Dendritic cell treated with granulocyte-macrophage colony-stimulating factor and Interleukin-4, amounts not matched to agents 40 ng/mL and 50 ng/mL, for 4 days (primary cell): ENCODE measurements around the gene PDCD1LG2.

Source experiments
- H3K27ac Mint-ChIP-seq: one replicate; pipeline ENCODE4 v1.8.0; 2022; ENCODE audit warnings: mild to moderate bottlenecking, mixed read lengths
- H3K27me3 Mint-ChIP-seq: one replicate; pipeline ENCODE4 v1.8.0; 2022; ENCODE audit warnings: mild to moderate bottlenecking, mixed read lengths
- H3K36me3 Mint-ChIP-seq: one replicate; pipeline ENCODE4 v1.8.0; 2022; ENCODE audit warnings: low read depth, mixed read lengths
- H3K4me1 Mint-ChIP-seq: one replicate; pipeline ENCODE4 v1.8.0; 2022; ENCODE audit warnings: low read depth, mixed read lengths
- H3K4me3 Mint-ChIP-seq: one replicate; pipeline ENCODE4 v1.8.0; 2022; ENCODE audit warnings: mild to moderate bottlenecking, moderate library complexity, mixed read lengths
- H3K9me3 Mint-ChIP-seq: one replicate; pipeline ENCODE4 v1.8.0; 2022; ENCODE audit warnings: mixed read lengths
- intact Hi-C: fragments of 100-400 bp; cut with micrococcal nuclease; formaldehyde crosslinking; loops from one replicate; pipeline ENCODE4 v1.15.0; 2022

Gene PDCD1LG2

GRCh38 chr9:5531101-5531882, 21.0 kb downstream of the PDCD1LG2 start:
- intact Hi-C loops: loop anchor here (2.0 kb wide), 1 partner anchor 20 kb away; the partner anchor contains the start of gene PDCD1LG2
- Mint-ChIP-seq H3K4me1 (peaks cover 64% of the 10 kb centered on the region), H3K27me3 (no peaks in the 10 kb centered on the region), H3K27ac (peak overlapping the region; percentile 87), H3K4me3 (no peak overlapping the region), H3K9me3 (no peaks in the 10 kb centered on the region), H3K36me3 (peaks cover 99% of the 10 kb centered on the region)

- Mint-ChIP-seq H3K4me3 (no peak overlapping the region), H3K27me3 (no peaks in the 10 kb centered on the region), H3K4me1 (peaks cover 69% of the 10 kb centered on the region), H3K36me3 (peaks cover 96% of the 10 kb centered on the region), H3K27ac (peak overlapping the region; percentile 87), H3K9me3 (no peaks in the 10 kb centered on the region)
- intact Hi-C loops: no loop called here
Observed at GRCh38 chr9:5532306-5532705, 22.0 kb downstream of the PDCD1LG2 start.

- intact Hi-C loops: no loop called here
- Mint-ChIP-seq H3K4me3 (no peak overlapping the region), H3K27ac (peak overlapping the region; percentile 87), H3K36me3 (peaks cover 96% of the 10 kb centered on the region), H3K9me3 (no peaks in the 10 kb centered on the region), H3K4me1 (peaks cover 69% of the 10 kb centered on the region), H3K27me3 (no peaks in the 10 kb centered on the region)
Observed at GRCh38 chr9:5532790-5533189, 22.5 kb downstream of the PDCD1LG2 start.

GRCh38 chr9:5536684-5537083, 26.4 kb downstream of the PDCD1LG2 start:
- no peak overlapping the region for H3K4me3 Mint-ChIP-seq
- peaks cover 94% of the 10 kb centered on the region for H3K36me3 Mint-ChIP-seq

GRCh38 chr9:5543875-5544702, 33.8 kb downstream of the PDCD1LG2 start:
- H3K4me1 Mint-ChIP-seq: peaks cover 79% of the 10 kb centered on the region
- H3K27ac Mint-ChIP-seq: peak overlapping the region; percentile 96
- no peak overlapping the region for H3K4me3 Mint-ChIP-seq
- peaks cover 69% of the 10 kb centered on the region for H3K36me3 Mint-ChIP-seq
- no peaks in the 10 kb centered on the region for H3K27me3 Mint-ChIP-seq
- intact Hi-C loops: no loop called here
- peaks cover 26% of the 10 kb centered on the region for H3K9me3 Mint-ChIP-seq

More at GRCh38 chr9:5536684-5537083, 26.4 kb downstream of the PDCD1LG2 start:
- Mint-ChIP-seq H3K4me1 (peaks cover 69% of the 10 kb centered on the region), H3K9me3 (peaks cover 22% of the 10 kb centered on the region), H3K27me3 (no peaks in the 10 kb centered on the region), H3K27ac (peak overlapping the region; percentile 89)
- intact Hi-C loops: no loop called here

GRCh38 chr9:5549658-5550650, 39.6 kb downstream of the PDCD1LG2 start:
- H3K27me3 Mint-ChIP-seq: no peaks in the 10 kb centered on the region
- H3K9me3 Mint-ChIP-seq: no peaks in the 10 kb centered on the region
- intact Hi-C loops: no loop called here
- peak overlapping the region; percentile 78 for H3K27ac Mint-ChIP-seq
- peaks cover 79% of the 10 kb centered on the region for H3K4me1 Mint-ChIP-seq
- peaks cover 92% of the 10 kb centered on the region for H3K36me3 Mint-ChIP-seq
- no peak overlapping the region for H3K4me3 Mint-ChIP-seq

- intact Hi-C loops: no loop called here
- Mint-ChIP-seq H3K4me3 (no peak overlapping the region), H3K9me3 (no peaks in the 10 kb centered on the region), H3K27ac (peak overlapping the region; percentile 78), H3K36me3 (peaks cover 99% of the 10 kb centered on the region), H3K4me1 (peaks cover 76% of the 10 kb centered on the region), H3K27me3 (no peaks in the 10 kb centered on the region)
Observed at GRCh38 chr9:5551368-5552150, 41.2 kb downstream of the PDCD1LG2 start.

GRCh38 chr9:5552301-5552700, 42.0 kb downstream of the PDCD1LG2 start:
- Mint-ChIP-seq H3K36me3 (peaks cover 99% of the 10 kb centered on the region), H3K4me3 (no peak overlapping the region), H3K27ac (peak overlapping the region; percentile 67), H3K4me1 (peaks cover 80% of the 10 kb centered on the region), H3K9me3 (no peaks in the 10 kb centered on the region), H3K27me3 (no peaks in the 10 kb centered on the region)
- intact Hi-C loops: no loop called here

GRCh38 chr9:5553211-5553610, 42.9 kb downstream of the PDCD1LG2 start:
- H3K27me3 Mint-ChIP-seq: no peaks in the 10 kb centered on the region
- peaks cover 99% of the 10 kb centered on the region for H3K36me3 Mint-ChIP-seq
- H3K4me1 Mint-ChIP-seq: peaks cover 84% of the 10 kb centered on the region
- H3K27ac Mint-ChIP-seq: peak overlapping the region; percentile 67
- intact Hi-C loops: no loop called here
- no peak overlapping the region for H3K4me3 Mint-ChIP-seq
- H3K9me3 Mint-ChIP-seq: no peaks in the 10 kb centered on the region

GRCh38 chr9:5554254-5554653, 43.9 kb downstream of the PDCD1LG2 start:
- Mint-ChIP-seq H3K4me3 (no peak overlapping the region), H3K4me1 (peaks cover 87% of the 10 kb centered on the region), H3K27me3 (no peaks in the 10 kb centered on the region), H3K27ac (peak overlapping the region; percentile 15), H3K36me3 (peaks cover 100% of the 10 kb centered on the region), H3K9me3 (no peaks in the 10 kb centered on the region)
- intact Hi-C loops: no loop called here

- H3K36me3 Mint-ChIP-seq: peaks cover 100% of the 10 kb centered on the region
Observed at GRCh38 chr9:5556101-5556705, 45.9 kb downstream of the PDCD1LG2 start.

More at GRCh38 chr9:5556101-5556705, 45.9 kb downstream of the PDCD1LG2 start:
- Mint-ChIP-seq H3K27ac (peak overlapping the region; percentile 92), H3K9me3 (no peaks in the 10 kb centered on the region), H3K4me3 (no peak overlapping the region), H3K27me3 (no peaks in the 10 kb centered on the region), H3K4me1 (peaks cover 87% of the 10 kb centered on the region)
- intact Hi-C loops: no loop called here
